Esophagus squamous epithelium (tissue), 5 donors: ENCODE data around the gene EMSY. TPM values are rescaled to one million over a fixed set of nuclear protein-coding genes. Genes with fewer than 3 reads are reported as not detected.
"Not testable (repeated sequence)": the region's sequence is repeated elsewhere in the genome, so short reads cannot be mapped to it uniquely, and the experiment has no call there.

Experiments used
- DNase-seq: peaks from one replicate; lab custom pipeline; 2025; lab: John Stamatoyannopoulos, UW
- H3K27ac ChIP-seq, 4 donors: fragments of 200-600 bp; sonication (generic); one replicate each; pipeline ENCODE4 v1.5.1; 2016 to 2019; ENCODE audit warnings: mild to moderate bottlenecking in 1 of 4
- H3K27me3 ChIP-seq, 4 donors: fragments of 200-600 bp; sonication (generic); 1 replicate in 3 of 4; 2 replicates in 1 of 4; pipeline versions ENCODE4 v1.5.1 to v1.6.0; 2017 to 2021; ENCODE audit warnings: antibody characterized with exemption in 1 of 4
- H3K36me3 ChIP-seq, 3 donors: fragments of 200-600 bp; sonication (generic); one replicate each; pipeline ENCODE4 v1.5.1; 2016 to 2019
- H3K4me1 ChIP-seq, 3 donors: fragments of 200-600 bp; sonication (generic); one replicate each; pipeline ENCODE4 v1.5.1; 2017 to 2019
- H3K4me3 ChIP-seq, 4 donors: fragments of 200-600 bp; sonication (generic); 1 replicate in 3 of 4; 2 replicates in 1 of 4; pipeline ENCODE4 v1.5.1; 2016 to 2019; ENCODE audit warnings: mild to moderate bottlenecking in 2 of 4, moderate library complexity in 1 of 4
- H3K9me3 ChIP-seq, 3 donors: fragments of 200-600 bp; sonication (generic); one replicate each; pipeline ENCODE4 v1.5.1; 2016 to 2019
- POLR2A ChIP-seq, 4 donors: fragments of 450-650 bp; IDR thresholded peaks; one replicate each; pipeline ENCODE4 v1.6.1; 2017; ENCODE audit warnings: antibody characterized with exemption in 4 of 4, mild to moderate bottlenecking in 4 of 4, moderate library complexity in 3 of 4
- WGBS, 2 donors: methylation state at CpG; one replicate each; pipeline ENCODE4 v1.1.5; 2018; 5-methylcytosine and 5-hydroxymethylcytosine counted together
- intact Hi-C: fragments of 100-400 bp; cut with DNase I; formaldehyde crosslinking; loops from one replicate; pipeline ENCODE4 v1.15.0; 2022
- total RNA-seq, 4 donors: library from RNA; depleted of rRNA; stranded (reverse); fragments of >200 nt; gene quantifications; one replicate each; pipeline ENCODE4 v1.1.0, GENCODE V29; 2016
- TF ChIP-seq, protein P1 (sequence below), 6 experiments: fragments of 450-650 bp in 4 of 6; fragments of 200-600 bp in 2 of 6; sonication (generic) in 2 of 6; IDR thresholded peaks; one replicate each; pipeline ENCODE4 v1.5.1; 2016 to 2019; ENCODE audit warnings: antibody characterized with exemption in 6 of 6, mild to moderate bottlenecking in 4 of 6, moderate library complexity in 4 of 6
- donor health status: DM: yes; HTN: yes; CAD: no.

The EMSY gene
- total RNA-seq, 4 donors from 2014 or later: 10.0 to 31.0 (median 22.3) TPM

DNA sequence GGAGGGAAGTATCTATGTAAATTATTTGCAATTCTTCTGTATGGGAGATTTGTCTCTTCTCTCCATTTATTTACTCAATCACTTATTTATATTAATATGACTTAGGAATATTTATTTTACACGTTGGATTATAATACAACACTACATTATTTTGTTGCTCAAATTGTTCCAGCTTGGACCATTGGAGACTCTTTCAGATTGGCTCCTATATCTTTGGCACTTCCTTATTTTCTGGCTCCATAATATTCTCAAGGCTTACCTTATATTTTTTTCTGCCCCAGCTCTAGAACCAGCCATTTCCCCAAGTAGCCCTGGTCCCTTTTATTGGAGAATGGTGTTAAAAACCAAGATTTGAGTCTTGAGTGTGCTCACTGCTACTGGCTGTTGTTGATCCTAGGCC lies 123.8 kb downstream of the EMSY start:
- Histone ChIP-seq H3K4me1 (no peaks in the 10 kb centered on the region), H3K9me3 (no peaks in the 10 kb centered on the region), H3K4me3 (no peak overlapping the region), H3K27me3 (no peaks in the 10 kb centered on the region), H3K27ac (no peak overlapping the region), H3K36me3 (no peaks in the 10 kb centered on the region)
- DNase-seq: no peak
- TF ChIP-seq, protein P1, sequence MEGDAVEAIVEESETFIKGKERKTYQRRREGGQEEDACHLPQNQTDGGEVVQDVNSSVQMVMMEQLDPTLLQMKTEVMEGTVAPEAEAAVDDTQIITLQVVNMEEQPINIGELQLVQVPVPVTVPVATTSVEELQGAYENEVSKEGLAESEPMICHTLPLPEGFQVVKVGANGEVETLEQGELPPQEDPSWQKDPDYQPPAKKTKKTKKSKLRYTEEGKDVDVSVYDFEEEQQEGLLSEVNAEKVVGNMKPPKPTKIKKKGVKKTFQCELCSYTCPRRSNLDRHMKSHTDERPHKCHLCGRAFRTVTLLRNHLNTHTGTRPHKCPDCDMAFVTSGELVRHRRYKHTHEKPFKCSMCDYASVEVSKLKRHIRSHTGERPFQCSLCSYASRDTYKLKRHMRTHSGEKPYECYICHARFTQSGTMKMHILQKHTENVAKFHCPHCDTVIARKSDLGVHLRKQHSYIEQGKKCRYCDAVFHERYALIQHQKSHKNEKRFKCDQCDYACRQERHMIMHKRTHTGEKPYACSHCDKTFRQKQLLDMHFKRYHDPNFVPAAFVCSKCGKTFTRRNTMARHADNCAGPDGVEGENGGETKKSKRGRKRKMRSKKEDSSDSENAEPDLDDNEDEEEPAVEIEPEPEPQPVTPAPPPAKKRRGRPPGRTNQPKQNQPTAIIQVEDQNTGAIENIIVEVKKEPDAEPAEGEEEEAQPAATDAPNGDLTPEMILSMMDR (IDR thresholded peaks at IDR 0.05): no peak
- no peak for TF ChIP-seq POLR2A (IDR thresholded peaks at IDR 0.05)
- 50 to 56% methylated on average over 1 of the region's 1 CpG for WGBS, 2 donors
- intact Hi-C loops: no loop called here

DNA sequence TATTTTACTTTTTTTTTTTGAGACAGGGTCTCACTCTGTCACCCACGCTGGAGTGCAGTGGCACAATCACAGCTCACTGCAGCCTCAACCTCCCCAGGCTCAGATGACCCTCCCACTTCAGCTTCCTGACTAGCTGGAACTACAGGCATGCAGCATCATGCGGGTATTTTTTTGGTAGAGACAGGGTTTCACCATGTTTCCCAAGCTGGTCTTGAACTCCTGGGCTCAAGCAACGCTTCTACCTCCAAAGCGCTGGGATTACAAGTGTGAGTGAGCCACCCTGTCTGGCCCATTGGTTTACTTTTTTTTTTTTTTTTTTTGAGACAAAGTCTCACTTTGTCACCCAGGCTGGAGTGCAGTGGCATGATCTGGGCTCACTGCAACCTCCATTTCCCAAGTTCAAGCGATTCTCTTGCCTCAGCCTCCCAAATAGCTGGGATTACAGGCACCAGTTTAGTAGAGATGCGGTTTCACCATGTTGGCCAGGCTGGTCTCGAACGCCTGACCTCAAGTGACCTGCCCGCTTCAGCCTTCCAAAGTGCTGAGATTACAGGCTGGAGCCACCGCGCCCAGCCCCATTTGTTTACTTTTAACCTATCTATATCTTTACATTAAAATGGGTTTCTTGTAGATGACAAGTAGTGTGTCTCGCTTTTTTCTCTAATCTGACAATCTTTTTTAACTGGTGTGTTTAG lies 127.5 kb downstream of the EMSY start:
- H3K9me3 ChIP-seq, H3K4me3 ChIP-seq, DNase-seq, H3K27me3 ChIP-seq, H3K36me3 ChIP-seq, intact Hi-C loops, H3K27ac ChIP-seq: not testable (repeated sequence)
- peaks cover 3 to 16% (median 3%) of the 10 kb centered on the region in 3 donors for H3K4me1 ChIP-seq
- 87 to 88% methylated on average over 12 of the region's 12 CpGs for WGBS, 2 donors

DNA sequence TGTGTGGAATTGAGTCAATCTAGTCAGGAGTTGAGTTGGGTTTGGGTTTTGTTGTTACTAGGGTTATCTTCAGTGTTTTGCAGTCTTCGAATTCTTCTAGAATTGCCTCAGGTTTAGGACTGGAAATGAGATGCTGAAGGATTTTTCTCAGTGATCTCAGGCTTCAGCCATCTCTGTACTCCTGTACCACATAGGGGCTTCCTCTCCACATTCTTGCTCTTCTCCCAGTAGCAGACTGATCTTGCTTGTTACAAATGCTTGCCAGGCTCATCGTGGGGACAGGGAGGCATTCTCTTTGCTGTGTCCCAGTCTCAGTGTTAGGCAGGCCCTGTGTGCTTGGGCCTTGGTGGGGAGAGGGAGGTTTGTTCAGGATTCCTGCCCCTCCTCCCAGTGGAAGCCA lies 129.6 kb downstream of the EMSY start:
- no peak overlapping the region for H3K4me3 ChIP-seq
- H3K9me3 ChIP-seq: no peaks in the 10 kb centered on the region
- no peaks in the 10 kb centered on the region for H3K36me3 ChIP-seq
- intact Hi-C loops: no loop called here
- no peak overlapping the region for H3K27ac ChIP-seq
- no peaks in the 10 kb centered on the region for H3K27me3 ChIP-seq
- TF ChIP-seq, protein P1 (IDR thresholded peaks at IDR 0.05): no peak
- no peak for TF ChIP-seq POLR2A (IDR thresholded peaks at IDR 0.05)
- 88 to 92% methylated on average over 1 of the region's 2 CpGs for WGBS, 2 donors
- DNase-seq: no peak
- H3K4me1 ChIP-seq: peaks cover 7 to 37% (median 21%) of the 10 kb centered on the region in 3 donors

DNA sequence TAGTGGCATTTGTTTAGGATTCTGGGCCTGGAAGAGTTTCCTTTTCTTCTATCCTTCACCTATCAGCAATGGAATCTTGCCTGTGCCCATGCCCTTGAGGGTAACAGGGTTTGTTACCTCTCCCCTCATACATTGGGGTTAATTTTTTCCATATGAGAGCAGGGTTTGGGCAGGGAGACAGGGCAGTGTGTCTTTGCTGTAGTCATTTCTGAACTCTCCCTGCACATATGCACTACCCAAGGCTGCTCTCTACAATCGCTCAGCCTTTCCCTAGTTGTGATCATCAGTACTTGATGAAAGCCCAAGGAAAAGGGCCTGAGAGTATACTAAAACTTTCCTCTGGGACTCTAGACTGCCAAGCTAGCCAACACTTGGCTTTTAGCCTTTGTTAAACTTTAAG lies 130.1 kb downstream of the EMSY start:
- Histone ChIP-seq H3K27me3 (no peaks in the 10 kb centered on the region), H3K27ac (no peak overlapping the region), H3K9me3 (no peaks in the 10 kb centered on the region), H3K36me3 (no peaks in the 10 kb centered on the region), H3K4me3 (no peak overlapping the region), H3K4me1 (peaks cover 7 to 42% (median 25%) of the 10 kb centered on the region in 3 donors)
- intact Hi-C loops: no loop called here
- 58 to 86% methylated on average over 1 of the region's 1 CpG for WGBS, 2 donors
- no peak for DNase-seq
- TF ChIP-seq, protein P1 (IDR thresholded peaks at IDR 0.05): no peak
- TF ChIP-seq POLR2A (IDR thresholded peaks at IDR 0.05): no peak

DNA sequence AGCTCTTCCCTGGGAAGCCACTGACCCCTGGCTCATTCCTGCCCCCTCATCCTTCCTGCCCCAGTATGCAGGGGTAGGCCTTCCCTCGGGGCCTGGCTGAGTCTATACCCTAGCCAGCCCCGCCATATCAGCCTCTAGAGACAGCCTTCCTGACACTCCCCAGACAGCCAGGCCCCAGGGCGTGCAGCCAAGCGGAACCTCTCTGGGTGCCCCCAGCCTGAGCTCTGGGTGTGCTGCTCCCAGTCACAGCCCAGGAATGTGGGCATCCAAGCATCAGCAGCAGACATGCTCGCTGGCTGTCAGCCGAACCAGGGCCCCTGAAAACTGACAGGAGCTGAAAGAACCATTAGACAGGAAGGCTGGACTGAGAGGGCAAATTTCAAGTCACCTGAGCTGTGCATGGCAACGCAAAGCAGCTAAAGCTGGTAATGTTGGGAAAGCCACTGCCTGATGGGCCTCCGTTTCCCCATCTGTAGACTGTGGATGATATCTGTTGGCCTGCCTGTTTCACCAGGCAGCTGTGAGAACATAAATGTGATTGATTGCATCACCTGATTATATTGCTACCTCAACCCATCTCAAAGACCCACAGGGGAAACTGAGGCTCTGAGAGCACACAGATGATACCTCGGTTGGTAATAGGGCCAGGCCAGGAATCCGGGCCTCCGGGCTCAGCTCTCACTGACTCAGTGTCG lies 132.6 kb downstream of the EMSY start:
- no peak overlapping the region for H3K4me3 ChIP-seq
- 34 to 52% methylated on average over 5 to 9 of the region's 12 CpGs for WGBS, 2 donors
- H3K27ac ChIP-seq: peak overlapping the region; percentile 59 to 85 (median 72)
- H3K4me1 ChIP-seq: peaks cover 7 to 43% (median 31%) of the 10 kb centered on the region in 3 donors
- H3K27me3 ChIP-seq: no peaks in the 10 kb centered on the region
- intact Hi-C loops: no loop called here
- H3K36me3 ChIP-seq: no peaks in the 10 kb centered on the region
- no peak for DNase-seq
- no peak for TF ChIP-seq POLR2A (IDR thresholded peaks at IDR 0.05)
- TF ChIP-seq, protein P1 (IDR thresholded peaks at IDR 0.05): no peak
- no peaks in the 10 kb centered on the region for H3K9me3 ChIP-seq
